CD4-positive, alpha-beta T cell treated with Interleukin-6 at 100 ng/mL for 8 hours (primary cell): Measurements from ENCODE around the gene KDM4B.
"Not testable (repeated sequence)": the region's sequence is repeated elsewhere in the genome, so short reads cannot be mapped to it uniquely, and the experiment has no call there.

Experiments used
- DNase-seq: peaks from one replicate; pipeline ENCODE4 v3.0.0-alpha.2; 2020; ENCODE audit warnings: mixed read lengths, low spot score

KDM4B gene

GRCh38 chr19:4967738-4968461, 1.0 kb upstream of the KDM4B start:
- DNase-seq = no peak

GRCh38 chr19:4969292-4969771, 419 bp downstream of the KDM4B start:
- no peak for DNase-seq

- no peak for DNase-seq
These were observed 1.0 kb downstream of the KDM4B start for GRCh38 chr19:4969772-4970531.

GRCh38 chr19:4970558-4971423, 1.9 kb downstream of the KDM4B start:
- no peak for DNase-seq

- DNase-seq = no peak
These were observed 2.5 kb downstream of the KDM4B start for GRCh38 chr19:4971424-4971793.

- no peak for DNase-seq
These were observed 3.0 kb downstream of the KDM4B start for GRCh38 chr19:4971816-4972495.

GRCh38 chr19:4972509-4973230, 3.8 kb downstream of the KDM4B start:
- no peak for DNase-seq

GRCh38 chr19:4974880-4975469, 6.1 kb downstream of the KDM4B start:
- no peak for DNase-seq

GRCh38 chr19:4975601-4976000, 6.7 kb downstream of the KDM4B start:
- not testable (repeated sequence) for DNase-seq

GRCh38 chr19:4976401-4977298, 7.7 kb downstream of the KDM4B start:
- DNase-seq = no peak

- no peak for DNase-seq
These were observed 8.6 kb downstream of the KDM4B start for GRCh38 chr19:4977299-4978174.

GRCh38 chr19:4979211-4979807, 10.4 kb downstream of the KDM4B start:
- DNase-seq = no peak

- no peak for DNase-seq
These were observed 11.2 kb downstream of the KDM4B start for GRCh38 chr19:4980067-4980466.

- no peak for DNase-seq
These were observed 12.1 kb downstream of the KDM4B start for GRCh38 chr19:4980838-4981680.

- DNase-seq = no peak
These were observed 12.7 kb downstream of the KDM4B start for GRCh38 chr19:4981681-4981958.

- no peak for DNase-seq
These were observed 14.6 kb downstream of the KDM4B start for GRCh38 chr19:4983346-4984105.

GRCh38 chr19:4984106-4984380, 15.1 kb downstream of the KDM4B start:
- no peak for DNase-seq
